ENCODE measurements around the gene ESRRA.

Gene ESRRA

GRCh38 chr11:64275031-64275800 is 30.1 kb upstream of the ESRRA start:
- DNase-seq = peak; percentile 38

- DNase-seq = no peak
Measured at GRCh38 chr11:64275841-64276240, 29.5 kb upstream of the ESRRA start.

- no peak for DNase-seq
Measured at GRCh38 chr11:64276653-64277431, 28.5 kb upstream of the ESRRA start.

- DNase-seq = no peak
Measured at GRCh38 chr11:64278576-64279190, 26.6 kb upstream of the ESRRA start.

DNA sequence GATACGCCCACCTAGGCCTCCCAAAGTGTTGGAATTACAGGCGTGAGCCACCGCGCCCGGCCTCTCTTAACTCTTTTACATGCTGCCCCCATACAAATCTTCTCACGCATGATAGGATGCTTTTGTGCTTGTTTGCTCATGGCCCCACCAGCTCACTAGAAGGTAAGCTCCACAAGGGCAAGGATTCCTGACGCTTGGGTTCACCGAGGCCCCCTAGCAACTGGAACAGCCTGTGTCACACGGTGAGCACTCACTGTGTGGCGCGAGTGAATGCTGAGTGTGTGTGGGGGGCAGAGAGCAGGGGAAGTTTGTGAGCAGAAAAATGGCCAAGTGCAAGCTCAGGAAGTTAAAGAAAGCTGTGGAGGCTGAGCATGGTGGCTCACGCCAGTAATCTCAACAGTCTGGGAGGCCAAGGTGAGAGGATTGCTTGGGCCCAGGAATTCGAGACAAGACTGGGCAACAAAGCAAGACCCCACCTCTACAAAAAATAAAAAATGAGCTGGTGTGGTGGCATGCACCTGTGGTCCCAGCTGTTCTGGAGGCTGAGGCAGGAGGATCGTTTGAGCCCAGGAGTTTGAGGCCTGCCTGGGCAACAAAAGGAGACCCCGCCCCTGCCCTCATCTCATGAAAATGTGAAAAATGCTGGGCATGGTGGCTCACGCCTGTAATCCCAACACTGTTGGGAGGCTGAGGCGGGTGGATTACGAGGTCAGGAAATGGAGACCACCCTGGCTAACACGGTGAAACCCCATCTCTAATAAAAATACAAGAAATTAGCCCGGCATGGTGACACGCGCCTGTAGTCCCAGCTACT is 23.2 kb upstream of the ESRRA start:
- no peak for DNase-seq

GRCh38 chr11:64283092-64283491 is 22.2 kb upstream of the ESRRA start:
- peak; percentile 71 for DNase-seq

DNA sequence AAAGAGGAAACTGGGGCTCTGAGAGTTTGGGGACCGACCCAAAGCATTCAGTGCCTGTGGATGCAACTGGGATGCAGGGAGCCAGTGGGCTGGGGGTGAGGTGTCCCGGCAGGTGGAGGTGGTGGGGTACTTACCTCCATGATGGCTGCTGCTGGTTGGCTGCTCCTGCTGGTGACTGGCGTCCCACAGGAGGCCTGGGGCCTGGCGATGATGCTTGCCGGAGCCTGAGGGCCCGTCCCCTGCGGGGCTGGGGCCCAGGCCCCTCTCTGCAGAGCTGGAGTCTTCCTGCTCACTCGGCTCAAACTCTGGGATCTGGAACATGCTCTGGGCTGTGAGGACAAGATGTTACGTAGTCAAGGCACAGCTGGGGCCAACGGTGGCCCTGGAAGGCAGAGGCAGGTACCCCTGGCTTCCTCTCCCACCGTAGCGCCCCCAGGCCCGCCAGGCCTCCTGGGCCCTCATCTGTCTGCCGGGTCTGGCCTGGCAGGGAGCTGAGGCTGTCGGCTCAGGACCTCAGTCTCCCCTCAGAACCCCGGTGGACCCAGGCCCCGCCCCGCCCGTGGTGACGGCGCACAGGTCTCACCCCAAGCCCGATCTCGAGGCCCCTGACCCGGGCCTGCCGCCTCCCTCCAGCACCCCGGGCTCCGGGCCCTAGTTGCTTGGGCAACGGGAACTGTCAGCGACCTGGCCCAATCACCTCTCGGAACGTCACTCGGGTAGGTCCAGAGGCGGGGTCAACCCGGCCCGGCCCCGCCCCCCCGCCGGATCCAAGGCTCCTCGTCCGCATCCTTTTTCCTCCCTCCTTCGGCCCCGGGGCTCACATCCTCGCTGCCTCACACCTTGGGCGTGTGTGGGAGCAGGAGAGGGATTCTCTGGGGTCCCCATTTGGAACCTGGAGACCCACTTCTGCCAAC is 21.0 kb upstream of the ESRRA start, which contains the start of gene BAD:
Gene BAD (minus strand): TSS at position 618 of the 914 bp plus-strand sequence. CDS start 297 bp downstream, at position 321.
- peak; percentile 95 for DNase-seq

GRCh38 chr11:64284962-64285884 is 20.1 kb upstream of the ESRRA start, which contains the start of gene GPR137:
Gene GPR137, plus strand, starts transcription at chr11:64285848. Its CDS starts 677 bp downstream, at chr11:64286525.
- peak; percentile 82 for DNase-seq

DNA sequence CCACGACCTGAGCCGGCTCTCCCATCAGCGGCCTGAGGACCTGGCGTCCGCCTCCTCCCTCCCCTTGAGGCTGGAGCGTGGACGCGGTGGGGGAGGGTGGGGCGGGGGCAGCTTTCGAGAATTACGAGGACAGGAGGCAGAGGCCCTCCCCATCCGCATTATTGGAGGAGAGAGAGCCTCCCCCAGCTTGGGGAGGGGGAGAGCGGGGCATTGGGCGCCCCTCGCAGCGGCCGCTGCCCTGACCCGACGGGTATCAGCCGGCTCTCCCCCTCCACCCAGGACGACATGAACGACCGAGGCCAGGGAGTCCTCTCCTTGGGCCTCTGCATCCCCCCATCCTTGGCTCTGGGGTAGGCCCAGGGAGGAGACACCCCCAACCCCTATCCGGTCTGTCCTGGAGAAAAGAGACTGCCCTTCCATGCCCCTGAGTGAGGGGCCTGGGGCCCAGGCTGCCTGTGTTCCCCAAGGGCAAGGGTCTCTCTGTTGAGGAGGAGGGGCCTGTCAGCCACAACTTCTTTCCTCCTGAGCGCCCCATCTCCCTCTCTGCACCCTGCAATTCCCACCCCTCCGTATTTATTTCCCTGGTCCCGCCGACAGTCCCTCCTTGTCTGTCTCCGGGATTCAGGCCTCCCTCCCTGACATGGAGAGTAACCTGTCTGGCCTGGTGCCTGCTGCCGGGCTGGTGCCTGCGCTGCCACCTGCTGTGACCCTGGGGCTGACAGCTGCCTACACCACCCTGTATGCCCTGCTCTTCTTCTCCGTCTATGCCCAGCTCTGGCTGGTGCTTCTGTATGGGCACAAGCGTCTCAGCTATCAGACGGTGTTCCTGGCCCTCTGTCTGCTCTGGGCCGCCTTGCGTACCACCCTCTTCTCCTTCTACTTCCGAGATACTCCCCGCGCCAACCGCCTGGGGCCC is 19.2 kb upstream of the ESRRA start:
- DNase-seq = no peak

DNA sequence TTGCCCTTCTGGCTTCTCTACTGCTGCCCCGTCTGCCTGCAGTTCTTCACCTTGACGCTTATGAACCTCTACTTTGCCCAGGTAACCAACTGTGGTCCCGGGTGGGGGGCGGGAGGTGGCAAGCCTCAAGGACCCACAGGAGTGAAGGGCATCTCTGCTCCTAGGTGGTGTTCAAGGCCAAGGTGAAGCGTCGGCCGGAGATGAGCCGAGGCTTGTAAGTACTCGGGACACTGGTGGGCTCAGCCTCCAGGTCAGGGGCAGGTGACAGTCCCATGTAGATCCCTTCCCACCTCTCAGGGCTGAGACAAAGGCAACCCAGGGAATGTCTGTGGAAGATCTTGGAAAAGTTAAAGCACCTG is 18.5 kb upstream of the ESRRA start:
- no peak for DNase-seq

- DNase-seq = no peak
Measured at GRCh38 chr11:64287676-64288352, 17.5 kb upstream of the ESRRA start.

DNA sequence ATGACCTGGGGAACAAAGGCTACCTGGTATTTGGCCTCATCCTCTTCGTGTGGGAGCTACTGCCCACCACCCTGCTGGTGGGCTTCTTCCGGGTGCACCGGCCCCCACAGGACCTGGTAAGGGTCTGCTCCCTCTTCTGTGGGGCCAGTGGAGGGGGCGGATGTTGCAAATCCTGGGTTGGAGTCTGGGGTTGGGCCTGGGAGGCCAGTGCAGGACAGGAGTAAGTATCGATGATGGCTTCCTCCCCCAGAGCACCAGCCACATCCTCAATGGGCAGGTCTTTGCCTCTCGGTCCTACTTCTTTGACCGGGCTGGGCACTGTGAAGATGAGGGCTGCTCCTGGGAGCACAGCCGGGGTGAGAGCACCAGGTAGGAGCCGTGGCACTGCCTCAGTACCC is 17.0 kb upstream of the ESRRA start:
- no peak for DNase-seq

GRCh38 chr11:64289002-64289564 is 16.2 kb upstream of the ESRRA start:
- DNase-seq = no peak

DNA sequence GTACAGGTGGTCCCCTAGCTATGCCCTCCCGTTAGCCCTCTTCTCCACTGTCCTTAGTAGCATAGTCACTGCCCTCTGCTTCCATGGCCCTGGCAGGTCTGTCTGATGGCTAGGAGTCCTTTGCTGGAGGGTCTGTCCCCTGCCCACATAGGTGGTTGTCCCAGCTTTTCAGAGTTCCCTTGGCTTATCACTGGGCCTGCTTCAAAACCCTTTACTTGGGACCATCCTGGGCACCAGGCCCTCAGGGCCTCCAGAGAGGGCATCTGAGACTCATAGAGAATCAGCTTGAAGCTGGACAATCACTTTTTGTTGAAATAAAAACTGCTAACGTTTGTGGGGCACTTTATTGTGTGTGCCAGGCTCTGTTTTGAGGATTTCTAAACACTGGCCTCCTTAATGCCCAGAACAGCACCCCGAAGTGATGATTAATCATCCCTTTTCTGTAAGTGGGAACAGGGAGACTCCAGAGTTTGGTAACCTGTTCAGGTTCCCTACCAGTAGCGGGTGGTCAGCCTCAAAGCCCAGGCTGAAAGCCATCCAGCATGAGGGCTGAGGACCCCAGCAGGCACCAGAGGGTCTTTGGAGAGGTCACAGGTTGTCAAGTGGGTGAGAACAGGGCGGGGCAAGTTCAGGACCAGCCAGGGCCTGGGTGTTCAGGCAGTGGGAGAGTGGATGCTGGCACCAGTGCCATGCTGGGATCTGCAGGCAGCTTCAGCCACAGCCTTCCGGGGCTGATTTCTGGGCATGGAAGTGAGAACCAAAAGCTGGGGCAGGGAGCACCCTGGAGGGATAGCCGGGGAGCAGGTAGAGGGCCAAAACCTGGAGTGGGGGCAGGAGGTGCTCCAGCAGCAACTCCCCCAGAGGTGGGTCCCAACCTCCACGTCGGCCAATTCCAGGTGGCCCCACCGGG is 14.7 kb upstream of the ESRRA start:
- DNase-seq = no peak

GRCh38 chr11:64291262-64291751 is 14.0 kb upstream of the ESRRA start, which contains the start of gene KCNK4:
Gene KCNK4, plus strand, starts transcription at chr11:64291302. Its CDS starts 1,717 bp downstream, at chr11:64293019.
- no peak for DNase-seq

GRCh38 chr11:64291752-64292459 is 13.4 kb upstream of the ESRRA start:
- no peak for DNase-seq
